ENCODE results near the gene GSTO1.
"Not testable (repeated sequence)": the region's sequence is repeated elsewhere in the genome, so short reads cannot be mapped to it uniquely, and the experiment has no call there.

GSTO1 gene

GRCh38 chr10:104254493-104255310 is at the start of gene GSTO1:
TSS of gene GSTO1 (plus strand) at chr10:104254892. CDS start at chr10:104254929, 37 bp downstream.
- DNase-seq (ENCODE audit: low spot score) = peak; percentile 77

GRCh38 chr10:104208730-104209129 is 46.0 kb upstream of the GSTO1 start:
- DNase-seq (ENCODE audit: low spot score) = no peak

GRCh38 chr10:104209575-104210198 is 45.0 kb upstream of the GSTO1 start:
- peak; percentile 51 for DNase-seq (ENCODE audit: low spot score)

- no peak for DNase-seq (ENCODE audit: low spot score)
Observed at GRCh38 chr10:104216631-104217030, 38.1 kb upstream of the GSTO1 start.

GRCh38 chr10:104218751-104219150 is 35.9 kb upstream of the GSTO1 start:
- DNase-seq (ENCODE audit: low spot score) = no peak

GRCh38 chr10:104220522-104220921 is 34.2 kb upstream of the GSTO1 start:
- no peak for DNase-seq (ENCODE audit: low spot score)

- no peak for DNase-seq (ENCODE audit: low spot score)
Observed at GRCh38 chr10:104223304-104223703, 31.4 kb upstream of the GSTO1 start.

- DNase-seq (ENCODE audit: low spot score) = no peak
Observed at GRCh38 chr10:104230490-104230889, 24.2 kb upstream of the GSTO1 start.

- peak; percentile 97 for DNase-seq (ENCODE audit: low spot score)
Observed at GRCh38 chr10:104231784-104232612, 22.7 kb upstream of the GSTO1 start, which contains the start of gene CFAP43. TSS of gene CFAP43 (minus strand) at chr10:104232364. CDS start at chr10:104232246, 118 bp downstream.

- no peak for DNase-seq (ENCODE audit: low spot score)
Observed at GRCh38 chr10:104232613-104233102, 22.0 kb upstream of the GSTO1 start.

GRCh38 chr10:104233817-104234216 is 20.9 kb upstream of the GSTO1 start:
- no peak for DNase-seq (ENCODE audit: low spot score)

GRCh38 chr10:104234934-104235333 is 19.8 kb upstream of the GSTO1 start:
- no peak for DNase-seq (ENCODE audit: low spot score)

GRCh38 chr10:104235801-104236200 is 18.9 kb upstream of the GSTO1 start:
- DNase-seq (ENCODE audit: low spot score) = no peak

GRCh38 chr10:104240078-104240477 is 14.6 kb upstream of the GSTO1 start:
- DNase-seq (ENCODE audit: low spot score) = no peak

GRCh38 chr10:104242545-104242944 is 12.1 kb upstream of the GSTO1 start:
- DNase-seq (ENCODE audit: low spot score) = no peak

- not testable (repeated sequence) for DNase-seq (ENCODE audit: low spot score)
Observed at GRCh38 chr10:104243009-104243408, 11.7 kb upstream of the GSTO1 start.

GRCh38 chr10:104243512-104243911 is 11.2 kb upstream of the GSTO1 start:
- DNase-seq (ENCODE audit: low spot score) = no peak

GRCh38 chr10:104245066-104245632 is 9.5 kb upstream of the GSTO1 start:
- no peak for DNase-seq (ENCODE audit: low spot score)

- DNase-seq (ENCODE audit: low spot score) = no peak
Observed at GRCh38 chr10:104246976-104247375, 7.7 kb upstream of the GSTO1 start.

- no peak for DNase-seq (ENCODE audit: low spot score)
Observed at GRCh38 chr10:104247513-104248146, 7.1 kb upstream of the GSTO1 start.

- not testable (repeated sequence) for DNase-seq (ENCODE audit: low spot score)
Observed at GRCh38 chr10:104248931-104249330, 5.8 kb upstream of the GSTO1 start.

Measured in LoVo (cell line).